ENCODE measurements around the gene IFNE. TPM values are rescaled to one million over a fixed set of nuclear protein-coding genes. Genes with fewer than 3 reads are reported as not detected.

Gene IFNE
- total RNA-seq, 1 donor from 2014 or later, result not detected

Other genes with a start within 250 kb of the IFNE start
- not detected in 2 replicates for gene IFNA14, start 242.3 kb downstream of the IFNE start, total RNA-seq
- gene IFNA5, start 177.0 kb downstream of the IFNE start, total RNA-seq, result not detected in 2 replicates
- 14.8 and 15.0 TPM in 2 replicates for gene KLHL9, start 146.9 kb downstream of the IFNE start, total RNA-seq
- not detected in 2 replicates for gene IFNA6, start 131.4 kb downstream of the IFNE start, total RNA-seq
- gene IFNA13, start 114.3 kb downstream of the IFNE start, total RNA-seq, result not detected in 2 replicates
- not detected in 2 replicates for gene IFNA2, start 96.9 kb downstream of the IFNE start, total RNA-seq
- not detected in 2 replicates for gene IFNA8, start 73.2 kb downstream of the IFNE start, total RNA-seq
- not detected in 2 replicates for gene IFNA1, start 41.9 kb downstream of the IFNE start, total RNA-seq

Data from activated CD4-positive, alpha-beta T cell treated with anti-CD3 and anti-CD28 coated beads, Interleukin-2, amount 10 ng/mL, durations not matched to agents 24 days and 14 days (primary cell).